ENCODE results near the gene DPF3.

Gene DPF3

DNA sequence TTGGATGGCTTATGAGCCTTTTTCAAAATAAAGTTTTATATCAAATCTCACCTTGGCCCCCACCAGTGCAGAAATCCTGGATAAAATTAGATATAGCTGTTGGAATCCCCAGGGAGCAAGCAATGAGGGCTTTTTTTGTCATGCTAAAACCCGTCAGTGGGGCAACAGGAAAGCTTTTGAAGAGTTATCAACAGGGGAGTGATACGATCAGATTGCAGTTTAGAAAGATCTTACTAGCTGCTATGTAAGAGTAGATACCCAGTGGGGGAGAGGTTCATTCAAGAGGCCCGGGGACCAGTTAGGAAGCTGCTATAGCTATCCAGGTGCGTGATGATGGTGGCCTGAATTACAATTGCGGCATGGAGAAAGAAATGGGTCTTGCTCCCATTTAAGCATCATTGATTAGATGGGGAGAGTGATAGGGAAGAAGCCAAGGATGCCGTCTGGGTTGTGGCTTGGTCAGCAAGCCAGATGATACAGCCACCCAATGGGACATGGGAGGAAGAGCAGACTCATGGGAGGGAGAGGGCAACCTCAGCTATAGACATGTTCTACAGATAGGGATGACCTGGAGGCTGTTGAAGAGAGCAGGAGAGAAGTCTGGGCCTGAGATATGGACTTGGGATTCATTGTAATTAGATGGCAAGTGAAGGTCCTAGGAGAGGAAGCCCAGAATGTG is 272.4 kb downstream of the DPF3 start:
- ChIA-PET CTCF (interaction anchor here (1.8 kb wide), 1 partner anchor 10 kb away, joined by 10 read pairs; no protein-coding TSS in a partner anchor), POLR2A (no interaction called here)
- DNase-seq (ENCODE audit: extremely low spot score) = no peak
- TF ChIP-seq, protein P1, sequence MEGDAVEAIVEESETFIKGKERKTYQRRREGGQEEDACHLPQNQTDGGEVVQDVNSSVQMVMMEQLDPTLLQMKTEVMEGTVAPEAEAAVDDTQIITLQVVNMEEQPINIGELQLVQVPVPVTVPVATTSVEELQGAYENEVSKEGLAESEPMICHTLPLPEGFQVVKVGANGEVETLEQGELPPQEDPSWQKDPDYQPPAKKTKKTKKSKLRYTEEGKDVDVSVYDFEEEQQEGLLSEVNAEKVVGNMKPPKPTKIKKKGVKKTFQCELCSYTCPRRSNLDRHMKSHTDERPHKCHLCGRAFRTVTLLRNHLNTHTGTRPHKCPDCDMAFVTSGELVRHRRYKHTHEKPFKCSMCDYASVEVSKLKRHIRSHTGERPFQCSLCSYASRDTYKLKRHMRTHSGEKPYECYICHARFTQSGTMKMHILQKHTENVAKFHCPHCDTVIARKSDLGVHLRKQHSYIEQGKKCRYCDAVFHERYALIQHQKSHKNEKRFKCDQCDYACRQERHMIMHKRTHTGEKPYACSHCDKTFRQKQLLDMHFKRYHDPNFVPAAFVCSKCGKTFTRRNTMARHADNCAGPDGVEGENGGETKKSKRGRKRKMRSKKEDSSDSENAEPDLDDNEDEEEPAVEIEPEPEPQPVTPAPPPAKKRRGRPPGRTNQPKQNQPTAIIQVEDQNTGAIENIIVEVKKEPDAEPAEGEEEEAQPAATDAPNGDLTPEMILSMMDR (IDR thresholded peaks at IDR 0.05; ENCODE audit: control extremely low read depth, extremely low read depth, low read depth, missing control alignments) = no peak

DNA sequence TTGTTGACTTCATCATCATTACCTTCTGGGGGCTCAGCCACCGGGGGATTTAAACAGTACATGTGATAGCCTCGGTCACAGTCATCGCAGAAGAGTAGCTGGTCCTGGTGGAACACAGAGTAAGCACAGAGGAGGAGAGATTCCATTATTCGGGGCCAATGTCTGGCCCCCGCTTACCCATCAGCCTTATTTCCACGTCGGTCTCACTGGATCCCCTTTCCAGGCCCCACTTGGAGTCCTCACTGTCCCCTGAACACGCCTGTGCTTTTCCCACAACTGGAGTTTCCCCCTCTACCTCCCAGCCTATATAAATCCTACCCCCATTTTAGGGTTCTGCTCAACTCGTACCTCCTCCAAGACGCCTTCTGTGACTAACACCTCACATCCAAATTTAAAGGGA is 274.0 kb downstream of the DPF3 start:
- CTCF ChIA-PET = no interaction called here
- DNase-seq (ENCODE audit: extremely low spot score) = no peak
- POLR2A ChIA-PET = no interaction called here
- TF ChIP-seq, protein P1 (IDR thresholded peaks at IDR 0.05; ENCODE audit: control extremely low read depth, extremely low read depth, low read depth, missing control alignments) = no peak

DNA sequence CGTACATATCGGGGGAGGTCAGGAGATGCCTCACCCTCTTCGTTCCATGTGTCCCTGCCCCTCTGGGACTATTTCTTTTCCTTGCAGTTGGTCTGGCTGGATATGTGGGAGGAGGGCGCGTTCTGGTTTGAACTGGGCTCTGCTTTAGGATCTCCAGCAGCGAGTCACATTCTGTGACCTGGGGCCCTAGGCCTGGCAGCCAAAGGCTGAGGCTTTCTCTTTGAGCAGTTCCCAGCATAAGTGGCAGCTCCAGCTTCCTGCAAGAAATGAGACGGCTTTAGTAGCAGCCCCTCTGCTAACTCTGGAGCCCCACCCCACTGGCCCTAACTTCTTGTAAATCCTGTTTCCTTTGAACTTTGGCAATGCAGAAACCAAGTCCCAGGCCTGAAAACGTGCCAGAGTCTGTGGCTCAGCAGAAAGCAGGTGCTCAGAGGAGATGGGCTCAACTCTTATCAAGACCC is 274.8 kb downstream of the DPF3 start:
- CTCF ChIA-PET = no interaction called here
- POLR2A ChIA-PET = no interaction called here
- no peak for DNase-seq (ENCODE audit: extremely low spot score)
- TF ChIP-seq, protein P1 (IDR thresholded peaks at IDR 0.05; ENCODE audit: control extremely low read depth, extremely low read depth, low read depth, missing control alignments) = no peak

DNA sequence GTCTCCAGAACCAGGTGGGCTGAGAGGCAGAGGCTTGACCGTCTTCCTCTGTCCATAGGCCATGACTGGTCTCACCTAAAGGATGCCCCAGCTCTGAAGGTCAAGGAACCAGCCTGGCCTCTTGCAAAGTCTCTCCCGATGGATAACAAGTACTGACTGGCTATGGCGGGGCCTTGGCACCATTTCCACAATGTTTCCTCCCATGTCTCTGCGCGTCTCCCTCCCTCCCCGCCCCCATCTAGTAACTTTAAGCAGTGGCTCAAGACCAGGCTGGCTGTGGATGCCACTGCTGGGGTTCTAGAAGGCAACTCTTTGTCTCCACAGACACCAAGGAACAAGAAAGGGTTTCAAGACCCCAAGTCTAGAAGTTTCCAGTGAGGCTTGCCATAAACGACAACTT is 275.5 kb downstream of the DPF3 start:
- ChIA-PET CTCF (interaction anchor here (1.5 kb wide), 1 partner anchor 15 kb away, joined by 5 read pairs; no protein-coding TSS in a partner anchor), POLR2A (no interaction called here)
- TF ChIP-seq, protein P1 (IDR thresholded peaks at IDR 0.05; ENCODE audit: control extremely low read depth, extremely low read depth, low read depth, missing control alignments) = no peak
- no peak for DNase-seq (ENCODE audit: extremely low spot score)

DNA sequence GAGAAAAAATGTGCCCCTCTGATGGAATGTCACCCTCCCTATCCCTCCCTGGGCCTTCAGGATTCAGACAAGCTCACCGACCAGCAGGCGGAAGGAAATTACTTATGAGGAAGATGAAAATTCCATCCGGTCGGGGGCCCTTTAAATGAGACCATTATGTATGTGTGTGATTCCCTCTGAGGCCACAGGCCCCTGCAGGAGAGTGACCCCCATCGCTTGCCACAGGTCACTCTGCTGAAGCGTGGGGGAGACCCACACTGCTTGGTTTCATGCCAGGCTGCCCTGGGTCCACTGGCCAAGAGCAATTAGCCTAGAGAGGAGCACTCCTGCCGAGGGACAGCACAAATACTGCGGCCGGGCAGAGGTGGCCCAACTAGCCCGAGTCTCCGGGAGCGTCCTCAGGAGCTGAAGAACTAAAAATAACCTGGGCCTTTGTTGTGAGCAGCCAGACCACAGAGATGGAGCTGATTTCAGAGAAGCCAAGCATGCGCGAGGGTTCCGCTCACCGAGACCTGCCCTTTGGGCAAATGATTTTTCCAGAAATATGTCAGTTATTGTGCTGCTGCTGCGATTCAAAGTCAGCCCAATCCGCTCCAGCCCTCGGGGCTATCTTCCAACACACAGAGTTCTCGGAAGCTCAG is 276.4 kb downstream of the DPF3 start:
- ChIA-PET POLR2A (no interaction called here), CTCF (interaction anchor here (1.5 kb wide), 1 partner anchor 16 kb away, joined by 5 read pairs; no protein-coding TSS in a partner anchor)
- TF ChIP-seq, protein P1 (IDR thresholded peaks at IDR 0.05; ENCODE audit: control extremely low read depth, extremely low read depth, low read depth, missing control alignments) = no peak
- DNase-seq (ENCODE audit: extremely low spot score) = no peak

DNA sequence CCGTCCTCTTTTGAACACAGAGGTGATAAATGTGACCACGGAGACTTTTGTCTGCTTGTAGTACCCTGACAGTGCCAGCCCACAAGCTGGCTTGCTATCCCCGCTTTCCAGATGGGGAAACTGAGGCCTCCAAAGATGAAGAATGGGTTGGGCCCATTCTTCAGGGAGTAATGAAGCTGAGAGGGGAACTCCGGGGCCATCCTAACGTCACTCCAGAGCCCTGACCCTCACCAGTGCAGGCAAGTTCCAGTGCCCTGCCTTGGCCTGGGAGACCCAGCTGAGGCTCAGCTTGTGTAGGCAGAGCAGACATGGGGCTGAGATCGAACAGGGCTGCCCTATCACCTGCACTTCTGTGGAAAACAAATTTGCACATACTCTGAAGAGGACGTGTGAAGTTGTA is 277.1 kb downstream of the DPF3 start:
- CTCF ChIA-PET = no interaction called here
- TF ChIP-seq, protein P1 (IDR thresholded peaks at IDR 0.05; ENCODE audit: control extremely low read depth, extremely low read depth, low read depth, missing control alignments) = no peak
- POLR2A ChIA-PET = no interaction called here
- DNase-seq (ENCODE audit: extremely low spot score) = no peak

Data from GM10248 (cell line).